ENCODE results near the gene MCM10.

- TF ChIP-seq EP300 (IDR thresholded peaks at IDR 0.05) (no peak), POLR2A (IDR thresholded peaks at IDR 0.05) (no peak), CTCF (IDR thresholded peaks at IDR 0.05) (no peak), POLR2AphosphoS5 (IDR thresholded peaks at IDR 0.05) (no peak)
Observed at GRCh38 chr10:13188593-13188992, 27.2 kb downstream of the MCM10 start.
